H1 (cell line): ENCODE data around the gene NOS3. TPM values are rescaled to one million over a fixed set of nuclear protein-coding genes. Genes with fewer than 3 reads are reported as not detected.

ENCODE experiments used
- CTCF ChIA-PET: fragments of 300-600 bp; sonication (Branson Sonifier 250); formaldehyde crosslinking; loops from one replicate; lab custom pipeline; 2021; ENCODE audit not compliant: partially characterized antibody; lab: Charles Lee
- POLR2A ChIA-PET: fragments of 300-600 bp; sonication (Branson Sonifier 250); formaldehyde crosslinking; loops from one replicate; lab custom pipeline; 2021; ENCODE audit warnings: inconsistent platforms; ENCODE audit not compliant: partially characterized antibody; lab: Charles Lee
- DNase-seq, 2 experiments: peaks; one replicate each; pipeline versions ENCODE4 v3.0.0 to v3.0.0-alpha.2; 2010 to 2022; ENCODE audit warnings: low spot score in 2 of 2, low read depth in 1 of 2, mixed read lengths in 1 of 2
- FAIRE-seq: peaks from 2 replicates; lab custom pipeline; 2011; peaks lifted over from hg19 to GRCh38; lab: Jason Lieb, UNC
- H2AFZ ChIP-seq: 2 replicates; pipeline ENCODE4 v1.8.1; 2012; ENCODE audit warnings: low read length, inconsistent platforms
- H2AK5ac ChIP-seq: 2 replicates; pipeline ENCODE4 v1.6.1; 2013; ENCODE audit warnings: low read depth, low read length
- H2BK120ac ChIP-seq: replicated peaks from 2 replicates; pipeline ENCODE3; 2013; ENCODE audit warnings: low read depth, low read length, inconsistent platforms
- H2BK12ac ChIP-seq: 2 replicates; pipeline ENCODE4 v1.6.1; 2013; ENCODE audit warnings: low read depth, low read length
- H2BK15ac ChIP-seq: 2 replicates; pipeline ENCODE4 v1.6.1; 2013; ENCODE audit warnings: low read length
- H2BK20ac ChIP-seq: 2 replicates; pipeline ENCODE4 v1.6.1; 2013; ENCODE audit warnings: low read length
- H2BK5ac ChIP-seq: 2 replicates; pipeline ENCODE4 v1.6.1; 2013; ENCODE audit warnings: low read depth, low read length
- H3K14ac ChIP-seq: 2 replicates; pipeline ENCODE4 v1.6.1; 2013; ENCODE audit warnings: inconsistent platforms; ENCODE audit not compliant: insufficient read length
- H3K18ac ChIP-seq: 2 replicates; pipeline ENCODE4 v1.6.1; 2013; ENCODE audit warnings: low read length; ENCODE audit errors: extremely low read depth
- H3K23ac ChIP-seq: 2 replicates; pipeline ENCODE4 v1.6.1; 2013; ENCODE audit warnings: inconsistent platforms; ENCODE audit not compliant: insufficient read length
- H3K23me2 ChIP-seq: 2 replicates; pipeline ENCODE4 v1.6.1; 2013; ENCODE audit warnings: low read depth, low read length
- H3K27ac ChIP-seq: 2 replicates; pipeline ENCODE4 v1.6.1; 2011; ENCODE audit warnings: low read depth, low read length, inconsistent platforms
- H3K27me3 ChIP-seq, 4 experiments: replicated peaks in 1 of 4; 1 replicate in 1 of 4; 2 replicates in 3 of 4; pipeline versions ENCODE4 v1.6.1 to v1.8.1; 2011 to 2013; ENCODE audit warnings: low read length in 3 of 4, mild to moderate bottlenecking in 3 of 4, inconsistent platforms in 2 of 4, mixed read lengths in 2 of 4, moderate library complexity in 1 of 4; ENCODE audit not compliant: control insufficient read depth in 3 of 4, insufficient read depth in 3 of 4; ENCODE audit errors: extremely low read depth in 1 of 4
- H3K36me3 ChIP-seq, 4 experiments: 2 replicates each; pipeline versions ENCODE4 v1.6.1 to v1.8.1; 2011 to 2013; ENCODE audit warnings: mild to moderate bottlenecking in 4 of 4, low read length in 3 of 4, moderate library complexity in 2 of 4, control low read depth in 1 of 4, inconsistent platforms in 1 of 4; ENCODE audit not compliant: insufficient read depth in 4 of 4, control insufficient read depth in 2 of 4
- H3K4ac ChIP-seq: replicated peaks from 2 replicates; pipeline ENCODE3; 2013; ENCODE audit warnings: low read length, low read depth, mixed read lengths, inconsistent platforms; ENCODE audit not compliant: insufficient read length
- H3K4me1 ChIP-seq, 4 experiments: replicated peaks in 1 of 4; 1 replicate in 1 of 4; 2 replicates in 3 of 4; pipeline versions ENCODE4 v1.6.1 to v1.8.1; 2011 to 2013; ENCODE audit warnings: low read length in 3 of 4, inconsistent platforms in 2 of 4, mixed read lengths in 1 of 4; ENCODE audit not compliant: insufficient read depth in 4 of 4, control insufficient read depth in 3 of 4
- H3K4me2 ChIP-seq, 2 experiments: 2 replicates each; pipeline versions ENCODE4 v1.6.1 to v1.8.1; 2011 to 2013; ENCODE audit warnings: low read depth in 2 of 2, low read length in 2 of 2, control low read depth in 1 of 2, inconsistent platforms in 1 of 2, mild to moderate bottlenecking in 1 of 2; ENCODE audit not compliant: insufficient read depth in 1 of 2
- H3K4me3 ChIP-seq, 4 experiments: fragments of 200-600, 300-600 bp in 1 of 4; sonication (generic), shearing (Covaris generic), sonication (Bioruptor Twin) in 1 of 4; 2 replicates each; pipeline versions ENCODE4 v1.5.1 to v1.8.1; 2011 to 2016; ENCODE audit warnings: low read length in 4 of 4, low read depth in 3 of 4, control low read depth in 2 of 4, inconsistent platforms in 2 of 4, mild to moderate bottlenecking in 2 of 4, mixed read lengths in 1 of 4, moderate library complexity in 1 of 4; ENCODE audit not compliant: insufficient read depth in 2 of 4; ENCODE audit errors: extremely low read depth in 1 of 4
- H3K56ac ChIP-seq: replicated peaks from 2 replicates; pipeline ENCODE3; 2013; ENCODE audit warnings: low read depth, mild to moderate bottlenecking, mixed read lengths, low read length, inconsistent platforms; ENCODE audit not compliant: insufficient read length
- H3K79me1 ChIP-seq: 2 replicates; pipeline ENCODE4 v1.6.1; 2013; ENCODE audit warnings: low read depth, low read length, control low read depth
- H3K79me2 ChIP-seq, 2 experiments: 2 replicates each; pipeline versions ENCODE4 v1.6.1 to v1.8.1; 2012 to 2013; ENCODE audit warnings: low read length in 2 of 2, mild to moderate bottlenecking in 2 of 2, inconsistent platforms in 1 of 2; ENCODE audit not compliant: insufficient read depth in 2 of 2, control insufficient read depth in 1 of 2
- H3K9ac ChIP-seq, 4 experiments: replicated peaks in 1 of 4; 1 replicate in 1 of 4; 2 replicates in 3 of 4; pipeline versions ENCODE4 v1.6.1 to v1.8.1; 2011 to 2013; ENCODE audit warnings: low read depth in 3 of 4, low read length in 3 of 4, control low read depth in 2 of 4, mild to moderate bottlenecking in 2 of 4, moderate library complexity in 2 of 4, inconsistent platforms in 1 of 4; ENCODE audit errors: extremely low read depth in 1 of 4
- H3K9me3 ChIP-seq, 2 experiments: 2 replicates each; pipeline versions ENCODE4 v1.6.1 to v1.8.1; 2012 to 2013; ENCODE audit warnings: mild to moderate bottlenecking in 2 of 2, moderate library complexity in 2 of 2, control low read depth in 1 of 2, inconsistent platforms in 1 of 2, low read depth in 1 of 2, low read length in 1 of 2, mixed read lengths in 1 of 2; ENCODE audit not compliant: insufficient read depth in 2 of 2
- H4K20me1 ChIP-seq, 2 experiments: replicated peaks in 1 of 2; 2 replicates each; pipeline versions ENCODE3 to v1.8.1; 2011 to 2013; ENCODE audit warnings: inconsistent platforms in 2 of 2, low read length in 2 of 2, mild to moderate bottlenecking in 1 of 2; ENCODE audit not compliant: insufficient read depth in 2 of 2, control insufficient read depth in 1 of 2
- H4K5ac ChIP-seq: 2 replicates; pipeline ENCODE4 v1.6.1; 2013; ENCODE audit warnings: low read length, low read depth, mixed read lengths, inconsistent platforms; ENCODE audit not compliant: insufficient read length
- H4K8ac ChIP-seq: 2 replicates; pipeline ENCODE4 v1.8.0; 2013; ENCODE audit warnings: mild to moderate bottlenecking, moderate library complexity, low read length, inconsistent platforms; ENCODE audit not compliant: insufficient read depth; ENCODE audit errors: extremely low read depth
- H4K91ac ChIP-seq: replicated peaks from 2 replicates; pipeline ENCODE3; 2013; ENCODE audit warnings: low read length, mixed read lengths, inconsistent platforms; ENCODE audit not compliant: insufficient read length
- CHD2 ChIP-seq: IDR thresholded peaks from 2 replicates; pipeline ENCODE4 v1.6.1; 2012; ENCODE audit warnings: low read length, improper control_type of control experiment
- POLR2AphosphoS5 ChIP-seq: IDR thresholded peaks from 2 replicates; pipeline ENCODE4 v1.6.1; 2011; ENCODE audit warnings: low read depth, low read length
- SP2 ChIP-seq: IDR thresholded peaks from 2 replicates; pipeline ENCODE4 v1.6.1; 2012; ENCODE audit warnings: mild to moderate bottlenecking, low read length, inconsistent platforms
- TAF1 ChIP-seq: IDR thresholded peaks from 2 replicates; pipeline ENCODE4 v1.6.1; 2011; ENCODE audit warnings: mild to moderate bottlenecking, low read depth, low read length
- WGBS, 2 experiments: shearing (Covaris generic) in 1 of 2; methylation state at CpG; one replicate each; pipeline versions ENCODE4 v1.1.6 to v1.1.7; 2013 to 2015; ENCODE audit warnings: low lambda C conversion rate in 2 of 2, mixed read lengths in 2 of 2, inconsistent platforms in 1 of 2, low coverage in 1 of 2, missing lambda C conversion rate in 1 of 2; ENCODE audit not compliant: insufficient replicate concordance in 2 of 2, insufficient coverage in 1 of 2, insufficient read length in 1 of 2; ENCODE audit errors: extremely low coverage in 1 of 2, missing lambda C conversion rate in 1 of 2; 5-methylcytosine and 5-hydroxymethylcytosine counted together
- polyA plus RNA-seq, 7 experiments: library from polyadenylated mRNA; depleted of rRNA in 3 of 7; stranded (reverse) in 5 of 7; unstranded in 2 of 7; fragments of >200 nt in 5 of 7; fragments of 200-250 nt in 2 of 7; gene quantifications; 1 replicate in 5 of 7; 2 replicates in 1 of 7; 4 replicates in 1 of 7; pipeline versions ENCODE4 v1.2.1 to v1.2.3, GENCODE V29; 2011 to 2013; ENCODE audit warnings: missing spikeins in 2 of 7, mixed read lengths in 2 of 7
- total RNA-seq: library from RNA; stranded (reverse); fragmentation: NEBNext Ultra II Directional; extraction: Animal tissue kit (Norgen Biotek cat#: 25700); gene quantifications from 2 replicates; pipeline ENCODE4 v1.2.1, GENCODE V29; 2021

NOS3 gene
- total and polyA plus RNA-seq, 2 of the 8 experiments (the other 6 are each of a cell fraction or from before 2014, with no cell fraction given), result 4.4 to 16.2 TPM

DNA sequence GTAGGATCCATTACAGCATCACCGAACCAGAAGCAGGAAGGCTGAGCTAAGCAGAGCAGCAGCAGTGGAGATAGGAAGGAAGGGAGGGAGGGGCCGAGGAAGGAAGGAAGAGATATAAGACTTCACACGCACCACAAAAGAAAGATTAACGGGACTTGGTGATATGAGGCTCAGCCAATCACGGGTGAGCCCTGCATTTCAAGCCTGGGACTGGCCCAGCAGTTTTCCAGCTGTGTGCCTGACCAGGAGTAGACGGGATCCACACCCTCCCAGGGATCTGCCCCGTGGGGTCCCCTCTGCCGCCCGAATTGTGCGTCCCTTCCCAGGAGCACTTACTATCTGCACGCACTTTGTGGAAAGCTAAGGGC lies 17.3 kb downstream of the NOS3 start:
- FAIRE-seq (no peak), DNase-seq (no peak)
- no peaks in the 10 kb centered on the region for H3K36me3 ChIP-seq
- ChIA-PET POLR2A (interaction anchor here (1.0 to 1.1 kb wide), 2 partner anchors 19 to 20 kb away, joined by 3 read pairs; partner anchors contain the start of gene ABCB8), CTCF (interaction anchor here (0.5 to 11.5 kb wide), 29 partner anchors 9 to 1406 kb away, joined by 3 to 142 read pairs (median 8); partner anchors contain the start of genes ABCB8, ATG9B, CDK5 and NOS3)
- no peaks in the 10 kb centered on the region for H3K9me3 ChIP-seq
- peak overlapping the region; percentile 1 to 40; a peak in 2 of 4 replicates for H3K4me2 ChIP-seq
- H2BK120ac ChIP-seq, result peak overlapping the region; percentile 12
- no peak overlapping the region for H3K23ac ChIP-seq
- 0 out of 2 replicates have a peak overlapping the region, but pooled peaks have one; percentile 10 for H2AK5ac ChIP-seq
- no peak overlapping the region for H2BK20ac ChIP-seq
- no peak overlapping the region for H2BK5ac ChIP-seq
- no peaks in the 10 kb centered on the region for H4K20me1 ChIP-seq
- 85% methylated on average over 11 of the region's 11 CpGs; no CpG with 5 or more reads in 1 of the 2 experiments for WGBS, 2 experiments
- H2BK12ac ChIP-seq, result peak overlapping the region; percentile 39; the same call in 1 of the 2 replicates
- H3K14ac ChIP-seq, result no peak overlapping the region
- peak overlapping the region; percentile 47; the same call in 1 of the 2 replicates for H2AFZ ChIP-seq
- H3K18ac ChIP-seq, result no peak overlapping the region
- peak overlapping the region; percentile 86 for H4K91ac ChIP-seq
- H3K23me2 ChIP-seq, result no peaks in the 10 kb centered on the region; the same call in 1 of the 2 replicates
- peak overlapping the region; percentile 92 for H2BK15ac ChIP-seq
- H3K56ac ChIP-seq, result no peak overlapping the region
- no peaks in the 10 kb centered on the region for H3K79me2 ChIP-seq
- no peaks in the 10 kb centered on the region for H3K79me1 ChIP-seq
- H3K4me3 ChIP-seq, result peak overlapping the region in 1 of 4 experiments; percentile 23; a peak in 1 of 8 replicates
- peak overlapping the region; percentile 39; the same call in 1 of the 2 replicates for H4K8ac ChIP-seq
- H3K9ac ChIP-seq, result no peak overlapping the region
- H3K27ac ChIP-seq, result no peak overlapping the region
- H4K5ac ChIP-seq, result no peak overlapping the region
- peaks cover 0 to 26% (median 21%) of the 10 kb centered on the region in 4 experiments; a peak in 6 of 7 replicates for H3K4me1 ChIP-seq
- H3K4ac ChIP-seq, result no peak overlapping the region
- H3K27me3 ChIP-seq, result peaks cover 0 to 3% (median 0%) of the 10 kb centered on the region in 4 experiments; a peak in 2 of 7 replicates
- no peak for TF ChIP-seq CHD2
- TF ChIP-seq SP2, result no peak
- TF ChIP-seq POLR2AphosphoS5, result no peak
- TF ChIP-seq TAF1, result no peak
